Measurements from ENCODE around the gene KIF3A. TPM values are rescaled to one million over a fixed set of nuclear protein-coding genes. Genes with fewer than 3 reads are reported as not detected.

Gene KIF3A
- total RNA-seq, 1 donor from 2014 or later: 10.5 TPM

DNA sequence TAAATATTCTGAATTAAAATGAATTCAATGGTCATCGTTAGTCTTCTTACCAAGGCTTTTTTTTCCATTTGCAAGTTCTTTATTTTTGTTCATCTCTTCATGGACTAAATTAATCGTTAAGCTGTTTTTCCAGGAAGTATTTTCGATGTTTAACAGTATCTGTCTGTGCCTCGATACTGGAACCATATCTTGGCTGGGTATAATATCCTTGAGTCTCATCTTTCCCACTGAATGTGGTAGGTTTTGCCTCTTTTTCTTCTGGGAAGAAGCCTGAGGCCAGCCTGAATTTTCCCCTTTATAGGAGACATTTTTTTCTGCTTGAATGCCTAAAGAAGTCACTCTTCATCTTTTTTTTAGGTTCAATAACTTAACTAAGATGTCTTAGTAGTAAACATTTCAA lies 43.7 kb upstream of the KIF3A start:
- intact Hi-C loops (cut with DNase I): no loop called here
- H3K27me3 ChIP-seq: peaks cover 3% of the 10 kb centered on the region
- DNase-seq (no peak), ATAC-seq (no peak)
- H3K36me3 ChIP-seq: no peaks in the 10 kb centered on the region
- TF ChIP-seq, protein P1, sequence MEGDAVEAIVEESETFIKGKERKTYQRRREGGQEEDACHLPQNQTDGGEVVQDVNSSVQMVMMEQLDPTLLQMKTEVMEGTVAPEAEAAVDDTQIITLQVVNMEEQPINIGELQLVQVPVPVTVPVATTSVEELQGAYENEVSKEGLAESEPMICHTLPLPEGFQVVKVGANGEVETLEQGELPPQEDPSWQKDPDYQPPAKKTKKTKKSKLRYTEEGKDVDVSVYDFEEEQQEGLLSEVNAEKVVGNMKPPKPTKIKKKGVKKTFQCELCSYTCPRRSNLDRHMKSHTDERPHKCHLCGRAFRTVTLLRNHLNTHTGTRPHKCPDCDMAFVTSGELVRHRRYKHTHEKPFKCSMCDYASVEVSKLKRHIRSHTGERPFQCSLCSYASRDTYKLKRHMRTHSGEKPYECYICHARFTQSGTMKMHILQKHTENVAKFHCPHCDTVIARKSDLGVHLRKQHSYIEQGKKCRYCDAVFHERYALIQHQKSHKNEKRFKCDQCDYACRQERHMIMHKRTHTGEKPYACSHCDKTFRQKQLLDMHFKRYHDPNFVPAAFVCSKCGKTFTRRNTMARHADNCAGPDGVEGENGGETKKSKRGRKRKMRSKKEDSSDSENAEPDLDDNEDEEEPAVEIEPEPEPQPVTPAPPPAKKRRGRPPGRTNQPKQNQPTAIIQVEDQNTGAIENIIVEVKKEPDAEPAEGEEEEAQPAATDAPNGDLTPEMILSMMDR (IDR thresholded peaks at IDR 0.05): no peak
- peaks cover 14% of the 10 kb centered on the region for H3K4me1 ChIP-seq
- no peak overlapping the region for H3K27ac ChIP-seq
- no peaks in the 10 kb centered on the region for H3K9me3 ChIP-seq
- no peak overlapping the region for H3K4me3 ChIP-seq

- peaks cover 3% of the 10 kb centered on the region for H3K27me3 ChIP-seq
- no peak for DNase-seq
- ATAC-seq: no peak
- no peak overlapping the region for H3K4me3 ChIP-seq
- H3K36me3 ChIP-seq: no peaks in the 10 kb centered on the region
- no peaks in the 10 kb centered on the region for H3K9me3 ChIP-seq
- intact Hi-C loops (cut with DNase I): no loop called here
- no peak overlapping the region for H3K27ac ChIP-seq
- H3K4me1 ChIP-seq: peaks cover 16% of the 10 kb centered on the region
- TF ChIP-seq, protein P1 (IDR thresholded peaks at IDR 0.05): no peak
Observed at GRCh38 chr5:132780577-132780976, 43.2 kb upstream of the KIF3A start.

- H3K9me3 ChIP-seq: no peaks in the 10 kb centered on the region
- peaks cover 21% of the 10 kb centered on the region for H3K4me1 ChIP-seq
- no peak for ATAC-seq
- peaks cover 3% of the 10 kb centered on the region for H3K27me3 ChIP-seq
- intact Hi-C loops (cut with DNase I): no loop called here
- no peak overlapping the region for H3K27ac ChIP-seq
- TF ChIP-seq, protein P1 (IDR thresholded peaks at IDR 0.05): no peak
- no peak overlapping the region for H3K4me3 ChIP-seq
- DNase-seq: no peak
- no peaks in the 10 kb centered on the region for H3K36me3 ChIP-seq
Observed at GRCh38 chr5:132779961-132780360, 42.6 kb upstream of the KIF3A start.

DNA sequence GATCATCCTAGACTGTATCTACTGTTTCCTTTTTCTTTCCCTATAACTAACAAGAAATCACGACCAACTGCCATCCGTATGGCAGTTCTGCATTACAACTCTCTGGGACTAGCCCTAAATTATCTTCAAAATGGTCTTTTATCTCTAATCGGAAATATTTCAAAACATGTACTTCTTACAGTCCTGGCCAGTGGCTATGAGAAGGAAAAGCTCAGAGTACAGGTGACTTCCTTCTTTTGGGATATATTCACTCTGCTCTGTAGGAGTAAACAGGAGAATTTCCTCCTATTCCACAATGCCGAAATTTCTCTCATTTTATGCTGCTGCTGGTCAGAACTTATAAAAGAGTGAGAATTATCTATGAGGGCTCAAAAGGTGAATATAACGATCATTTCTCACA lies 41.5 kb upstream of the KIF3A start:
- Histone ChIP-seq H3K9me3 (no peaks in the 10 kb centered on the region), H3K36me3 (no peaks in the 10 kb centered on the region), H3K4me1 (peaks cover 26% of the 10 kb centered on the region), H3K27me3 (peaks cover 3% of the 10 kb centered on the region), H3K27ac (no peak overlapping the region), H3K4me3 (no peak overlapping the region)
- intact Hi-C loops (cut with DNase I): no loop called here
- ATAC-seq (no peak), DNase-seq (no peak)
- TF ChIP-seq, protein P1 (IDR thresholded peaks at IDR 0.05): no peak

DNA sequence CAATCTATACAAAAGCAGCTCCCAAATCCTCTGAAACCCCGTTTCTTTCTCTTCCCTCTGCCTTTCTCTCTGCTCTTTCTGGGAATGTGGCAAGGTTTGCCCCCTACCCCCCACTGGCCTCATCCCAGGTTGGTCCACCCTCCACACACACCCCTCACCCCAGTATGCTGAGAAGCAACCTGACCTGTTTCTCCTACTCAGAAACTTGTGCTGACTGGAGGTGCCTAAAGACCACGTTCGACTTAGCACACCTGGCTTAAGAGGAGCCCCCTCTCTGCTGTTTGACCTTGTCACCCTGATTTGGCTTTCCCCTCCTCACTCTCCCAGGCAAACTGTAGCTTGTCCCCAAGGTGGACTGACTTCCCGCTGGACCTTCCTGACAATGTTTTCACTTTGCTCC lies 40.8 kb upstream of the KIF3A start:
- intact Hi-C loops (cut with DNase I): no loop called here
- H3K4me3 ChIP-seq: peak overlapping the region; percentile 73
- DNase-seq (no peak), ATAC-seq (no peak)
- H3K4me1 ChIP-seq: peaks cover 26% of the 10 kb centered on the region
- peak overlapping the region; percentile 78 for H3K27ac ChIP-seq
- TF ChIP-seq, protein P1 (IDR thresholded peaks at IDR 0.05): no peak
- no peaks in the 10 kb centered on the region for H3K36me3 ChIP-seq
- no peaks in the 10 kb centered on the region for H3K9me3 ChIP-seq
- H3K27me3 ChIP-seq: peaks cover 3% of the 10 kb centered on the region

Measured in upper lobe of right lung (tissue), 1 donor.